WTC11 (cell line): Measurements from ENCODE around the gene PHLPP1. TPM values are rescaled to one million over a fixed set of nuclear protein-coding genes. Genes with fewer than 3 reads are reported as not detected.

Source experiments
- ATAC-seq: fragments of 200-7000 bp; cut with Tn5 transposase; 2 replicates; pipeline ENCODE4 v1.10.0; 2021; ENCODE audit warnings: mild to moderate bottlenecking, moderate library complexity
- CTCF ChIA-PET: fragments of 300-600 bp; sonication (Branson Sonifier 250); formaldehyde crosslinking; loops from one replicate; lab custom pipeline; 2021; ENCODE audit warnings: antibody characterized with exemption; lab: Charles Lee
- POLR2A ChIA-PET: fragments of 350-600 bp; sonication (Branson Sonifier 250); formaldehyde crosslinking; loops from one replicate; lab custom pipeline; 2021; ENCODE audit warnings: antibody characterized with exemption; lab: Charles Lee
- DNase-seq: peaks from one replicate; pipeline ENCODE4 v3.0.0; 2021; ENCODE audit warnings: low spot score
- H3K27ac Mint-ChIP-seq: 2 replicates; pipeline ENCODE4 v1.8.0; 2021; ENCODE audit warnings: mixed read lengths
- H3K27me3 Mint-ChIP-seq: 2 replicates; pipeline ENCODE4 v1.8.0; 2021; ENCODE audit warnings: low read depth, mild to moderate bottlenecking, moderate library complexity, mixed read lengths
- H3K36me3 Mint-ChIP-seq: 2 replicates; pipeline ENCODE4 v1.8.0; 2021; ENCODE audit warnings: mixed read lengths
- H3K4me1 Mint-ChIP-seq: 2 replicates; pipeline ENCODE4 v1.8.0; 2022; ENCODE audit warnings: mixed read lengths
- H3K4me3 Mint-ChIP-seq: 2 replicates; pipeline ENCODE4 v1.8.0; 2021; ENCODE audit warnings: mild to moderate bottlenecking, moderate library complexity, mixed read lengths
- H3K9me3 Mint-ChIP-seq: 2 replicates; pipeline ENCODE4 v1.8.0; 2021; ENCODE audit warnings: mixed read lengths
- AR ChIP-seq: fragments of 250-450 bp; sonication (Bioruptor Pico); IDR thresholded peaks from 2 replicates; pipeline ENCODE4 v1.9.0; 2021; ENCODE audit warnings: mild to moderate bottlenecking
- EMX1 ChIP-seq: fragments of 250-450 bp; sonication (Bioruptor Pico); IDR thresholded peaks from 2 replicates; pipeline ENCODE4 v1.8.0; 2021; ENCODE audit warnings: mild to moderate bottlenecking
- IRF1 ChIP-seq: sonication (generic); formaldehyde crosslinking; IDR thresholded peaks from 2 replicates; pipeline ENCODE4 v1.8.0; 2023; ENCODE audit warnings: missing genetic modification reagents
- JAZF1 ChIP-seq: fragments of 250-450 bp; sonication (Bioruptor Pico); IDR thresholded peaks from 2 replicates; pipeline ENCODE4 v1.9.0; 2021; ENCODE audit warnings: moderate library complexity, mild to moderate bottlenecking, inconsistent platforms
- KAT7 ChIP-seq: sonication (generic); formaldehyde crosslinking; IDR thresholded peaks from 2 replicates; pipeline ENCODE4 v1.8.1; 2023; ENCODE audit warnings: missing genetic modification reagents, mild to moderate bottlenecking, borderline replicate concordance
- NFE2L1 ChIP-seq: sonication (generic); formaldehyde crosslinking; IDR thresholded peaks from 2 replicates; pipeline ENCODE4 v1.8.1; 2023; ENCODE audit warnings: missing genetic modification reagents
- NFYB ChIP-seq: sonication (generic); formaldehyde crosslinking; conservative IDR thresholded peaks from 2 replicates; pipeline ENCODE4 v1.8.0; 2022; ENCODE audit warnings: low read depth, missing genetic modification reagents
- NR1H2 ChIP-seq: sonication (generic); formaldehyde crosslinking; IDR thresholded peaks from 2 replicates; pipeline ENCODE4 v1.9.0; 2021; ENCODE audit warnings: mild to moderate bottlenecking, moderate library complexity, missing genetic modification reagents
- NR2C2 ChIP-seq: sonication (generic); formaldehyde crosslinking; IDR thresholded peaks from 2 replicates; pipeline ENCODE4 v1.8.0; 2022; ENCODE audit warnings: mild to moderate bottlenecking, missing genetic modification reagents
- NR3C1 ChIP-seq: sonication (generic); formaldehyde crosslinking; conservative IDR thresholded peaks from 2 replicates; pipeline ENCODE4 v1.8.1; 2023; ENCODE audit warnings: low read depth, mild to moderate bottlenecking, missing genetic modification reagents
- PRRX2 ChIP-seq: fragments of 250-450 bp; sonication (Bioruptor Pico); IDR thresholded peaks from 2 replicates; pipeline ENCODE4 v1.8.0; 2021; ENCODE audit warnings: mild to moderate bottlenecking
- STAT6 ChIP-seq: sonication (generic); formaldehyde crosslinking; conservative IDR thresholded peaks from 2 replicates; pipeline ENCODE4 v1.8.1; 2023; ENCODE audit warnings: mild to moderate bottlenecking, low read depth, missing genetic modification reagents, moderate library complexity
- TCF7 ChIP-seq: sonication (generic); formaldehyde crosslinking; IDR thresholded peaks from 2 replicates; pipeline ENCODE4 v1.8.0; 2022; ENCODE audit warnings: mild to moderate bottlenecking, low read depth, missing genetic modification reagents, moderate library complexity
- TEAD1 ChIP-seq: sonication (generic); formaldehyde crosslinking; IDR thresholded peaks from 2 replicates; pipeline ENCODE4 v1.8.0; 2022; ENCODE audit warnings: mild to moderate bottlenecking, missing genetic modification reagents
- TEAD4 ChIP-seq: sonication (generic); formaldehyde crosslinking; IDR thresholded peaks from 2 replicates; pipeline ENCODE4 v1.8.0; 2022; ENCODE audit warnings: mild to moderate bottlenecking, missing genetic modification reagents
- USF2 ChIP-seq: sonication (generic); formaldehyde crosslinking; IDR thresholded peaks from 2 replicates; pipeline ENCODE4 v1.8.1; 2023; ENCODE audit warnings: mild to moderate bottlenecking, missing genetic modification reagents, moderate library complexity
- ZBTB43 ChIP-seq: sonication (generic); formaldehyde crosslinking; IDR thresholded peaks from 2 replicates; pipeline ENCODE4 v1.8.1; 2023; ENCODE audit warnings: mild to moderate bottlenecking, missing genetic modification reagents
- ZNF121 ChIP-seq: sonication (generic); formaldehyde crosslinking; IDR thresholded peaks from 2 replicates; pipeline ENCODE4 v1.8.0; 2023; ENCODE audit warnings: missing genetic modification reagents
- ZNF232 ChIP-seq: sonication (generic); formaldehyde crosslinking; IDR thresholded peaks from 2 replicates; pipeline ENCODE4 v1.8.0; 2022; ENCODE audit warnings: mild to moderate bottlenecking, missing genetic modification reagents
- ZNF263 ChIP-seq: sonication (generic); formaldehyde crosslinking; IDR thresholded peaks from 2 replicates; pipeline ENCODE4 v1.8.1; 2022; ENCODE audit warnings: low read depth, mild to moderate bottlenecking, moderate library complexity, missing genetic modification reagents
- ZNF317 ChIP-seq: sonication (generic); formaldehyde crosslinking; IDR thresholded peaks from 2 replicates; pipeline ENCODE4 v1.8.1; 2023; ENCODE audit warnings: low read depth, mild to moderate bottlenecking, moderate library complexity, missing genetic modification reagents, borderline replicate concordance
- ZNF425 ChIP-seq: fragments of 250-450 bp; sonication (Bioruptor Pico); conservative IDR thresholded peaks from 2 replicates; pipeline ENCODE4 v1.9.0; 2021; ENCODE audit warnings: mild to moderate bottlenecking
- total RNA-seq: library from RNA; stranded (reverse); gene quantifications from 3 replicates; pipeline ENCODE4 v1.2.3, GENCODE V29; 2021
- TF ChIP-seq, protein P1 (sequence below): sonication (generic); formaldehyde crosslinking; IDR thresholded peaks from 2 replicates; pipeline ENCODE4 v1.8.1; 2022; ENCODE audit warnings: low read depth, missing genetic modification reagents, borderline replicate concordance

PHLPP1 gene
- total RNA-seq, 1 experiment from 2014 or later = 52.0 TPM

GRCh38 chr18:62828852-62829251 is 113.5 kb downstream of the PHLPP1 start:
- ATAC-seq (no peak), DNase-seq (no peak)
- peaks cover 72% of the 10 kb centered on the region for H3K4me1 Mint-ChIP-seq
- H3K9me3 Mint-ChIP-seq = no peaks in the 10 kb centered on the region
- H3K27ac Mint-ChIP-seq = peak overlapping the region; percentile 25; the same call in 1 of the 2 replicates
- H3K27me3 Mint-ChIP-seq = no peaks in the 10 kb centered on the region
- H3K36me3 Mint-ChIP-seq = peaks cover 11% of the 10 kb centered on the region
- ChIA-PET POLR2A (no interaction called here), CTCF (no interaction called here)
- TF ChIP-seq PRRX2 (CRISPR knock-in tag) (no peak), ZNF263 (CRISPR knock-in tag) (no peak), JAZF1 (CRISPR knock-in tag) (no peak), USF2 (CRISPR knock-in tag) (no peak), ZBTB43 (no peak), AR (CRISPR knock-in tag) (no peak), IRF1 (no peak), ZNF425 (no peak), EMX1 (no peak), TEAD1 (no peak)
- TF ChIP-seq, protein P1, sequence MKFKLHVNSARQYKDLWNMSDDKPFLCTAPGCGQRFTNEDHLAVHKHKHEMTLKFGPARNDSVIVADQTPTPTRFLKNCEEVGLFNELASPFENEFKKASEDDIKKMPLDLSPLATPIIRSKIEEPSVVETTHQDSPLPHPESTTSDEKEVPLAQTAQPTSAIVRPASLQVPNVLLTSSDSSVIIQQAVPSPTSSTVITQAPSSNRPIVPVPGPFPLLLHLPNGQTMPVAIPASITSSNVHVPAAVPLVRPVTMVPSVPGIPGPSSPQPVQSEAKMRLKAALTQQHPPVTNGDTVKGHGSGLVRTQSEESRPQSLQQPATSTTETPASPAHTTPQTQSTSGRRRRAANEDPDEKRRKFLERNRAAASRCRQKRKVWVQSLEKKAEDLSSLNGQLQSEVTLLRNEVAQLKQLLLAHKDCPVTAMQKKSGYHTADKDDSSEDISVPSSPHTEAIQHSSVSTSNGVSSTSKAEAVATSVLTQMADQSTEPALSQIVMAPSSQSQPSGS = no peak
- no peak overlapping the region for H3K4me3 Mint-ChIP-seq

DNA sequence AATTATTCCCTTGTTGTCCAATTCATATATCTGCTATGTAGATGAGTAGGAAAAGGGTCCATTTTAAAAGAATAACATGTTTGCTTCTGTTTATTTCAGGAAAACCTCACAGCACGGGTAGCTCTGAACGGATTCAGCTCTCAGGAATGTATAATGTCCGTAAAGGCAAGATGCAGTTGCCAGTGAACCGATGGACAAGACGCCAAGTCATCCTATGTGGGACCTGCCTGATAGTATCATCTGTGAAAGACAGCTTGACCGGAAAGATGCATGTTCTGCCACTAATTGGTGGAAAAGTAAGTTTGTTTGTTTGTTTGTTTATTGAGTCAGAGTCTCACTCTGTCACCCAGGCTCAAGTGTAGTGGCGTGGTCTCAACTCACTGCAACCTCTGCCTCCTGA is 114.6 kb downstream of the PHLPP1 start:
- Mint-ChIP-seq H3K4me1 (peaks cover 77% of the 10 kb centered on the region), H3K36me3 (peaks cover 11% of the 10 kb centered on the region), H3K27ac (peak overlapping the region; percentile 79), H3K9me3 (no peaks in the 10 kb centered on the region), H3K27me3 (no peaks in the 10 kb centered on the region), H3K4me3 (no peak overlapping the region)
- CTCF ChIA-PET = no interaction called here
- TF ChIP-seq ZNF232 (CRISPR knock-in tag) (no peak), NR3C1 (CRISPR knock-in tag) (no peak)
- POLR2A ChIA-PET = no interaction called here
- ATAC-seq (no peak), DNase-seq (no peak)

DNA sequence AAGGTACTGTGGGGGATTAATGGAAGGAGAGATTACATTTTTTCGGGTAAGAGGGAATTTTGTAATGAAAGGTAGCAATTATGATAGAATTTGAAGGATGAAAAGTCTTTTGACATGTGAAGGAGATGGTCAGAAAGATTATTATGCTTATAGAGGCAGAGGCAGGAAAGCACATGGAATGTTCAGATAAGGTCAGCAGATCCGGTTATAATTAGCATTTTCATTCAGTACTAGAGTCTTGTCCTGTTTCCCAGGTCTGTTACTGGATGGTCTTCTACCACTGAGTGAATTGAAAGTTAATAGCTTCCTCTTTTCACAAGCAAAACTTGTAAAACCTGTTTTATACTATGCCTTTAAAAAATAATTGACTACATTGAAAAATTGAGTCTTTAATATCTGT is 116.9 kb downstream of the PHLPP1 start:
- TF ChIP-seq NFE2L1 (CRISPR knock-in tag) (no peak), ZNF317 (no peak), TEAD4 (no peak), NR1H2 (no peak), TCF7 (CRISPR knock-in tag) (no peak), ZNF121 (CRISPR knock-in tag) (no peak), STAT6 (no peak), ZNF263 (CRISPR knock-in tag) (no peak), KAT7 (no peak), NFYB (CRISPR knock-in tag) (no peak), NR2C2 (CRISPR knock-in tag) (no peak)
- ChIA-PET POLR2A (no interaction called here), CTCF (no interaction called here)
- Mint-ChIP-seq H3K36me3 (peaks cover 11% of the 10 kb centered on the region), H3K4me3 (peak overlapping the region; percentile 30), H3K27me3 (no peaks in the 10 kb centered on the region), H3K27ac (peak overlapping the region; percentile 97), H3K9me3 (no peaks in the 10 kb centered on the region), H3K4me1 (peaks cover 74% of the 10 kb centered on the region)
- ATAC-seq (peak; percentile 84), DNase-seq (no peak)
